Hypothalamus (tissue), 51 donors: ENCODE results near the gene TIMP1.
A peak's percentile ranks its signal among the peaks of the same experiment; 100 is the strongest.

ENCODE experiments used
- DNase-seq, 51 donors: peaks; one replicate each; lab custom pipeline; 2025; lab: John Stamatoyannopoulos, UW

The TIMP1 gene

DNA sequence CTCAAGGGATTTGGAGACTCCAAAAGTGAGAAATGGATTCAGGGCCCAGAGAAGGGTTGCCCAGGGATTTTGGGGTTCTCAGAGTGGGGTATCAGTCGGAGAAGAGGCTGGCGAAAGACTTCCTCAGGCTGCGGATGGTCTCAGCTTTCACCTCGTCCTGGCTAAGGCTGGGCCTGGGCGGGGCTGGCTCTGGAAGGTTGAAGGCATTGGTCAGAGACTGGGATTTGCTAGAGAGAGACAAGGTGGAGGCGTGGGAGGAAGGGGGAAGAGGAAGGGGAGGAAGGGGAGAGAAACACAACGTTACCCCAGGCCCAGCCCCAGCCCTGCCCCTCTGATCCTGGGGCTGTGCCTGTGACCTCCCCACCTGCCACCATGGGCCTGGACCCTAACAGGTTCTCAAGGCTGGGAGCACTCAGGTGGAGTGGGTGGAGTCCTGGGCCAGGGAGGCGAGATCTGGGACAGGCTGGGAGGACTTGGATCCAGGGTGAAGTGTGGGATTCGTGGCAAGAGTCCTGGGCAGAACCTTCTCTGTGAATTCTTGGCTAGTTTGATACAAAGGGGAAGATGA lies 9.4 kb upstream of the TIMP1 start:
- DNase-seq, result no peak

DNA sequence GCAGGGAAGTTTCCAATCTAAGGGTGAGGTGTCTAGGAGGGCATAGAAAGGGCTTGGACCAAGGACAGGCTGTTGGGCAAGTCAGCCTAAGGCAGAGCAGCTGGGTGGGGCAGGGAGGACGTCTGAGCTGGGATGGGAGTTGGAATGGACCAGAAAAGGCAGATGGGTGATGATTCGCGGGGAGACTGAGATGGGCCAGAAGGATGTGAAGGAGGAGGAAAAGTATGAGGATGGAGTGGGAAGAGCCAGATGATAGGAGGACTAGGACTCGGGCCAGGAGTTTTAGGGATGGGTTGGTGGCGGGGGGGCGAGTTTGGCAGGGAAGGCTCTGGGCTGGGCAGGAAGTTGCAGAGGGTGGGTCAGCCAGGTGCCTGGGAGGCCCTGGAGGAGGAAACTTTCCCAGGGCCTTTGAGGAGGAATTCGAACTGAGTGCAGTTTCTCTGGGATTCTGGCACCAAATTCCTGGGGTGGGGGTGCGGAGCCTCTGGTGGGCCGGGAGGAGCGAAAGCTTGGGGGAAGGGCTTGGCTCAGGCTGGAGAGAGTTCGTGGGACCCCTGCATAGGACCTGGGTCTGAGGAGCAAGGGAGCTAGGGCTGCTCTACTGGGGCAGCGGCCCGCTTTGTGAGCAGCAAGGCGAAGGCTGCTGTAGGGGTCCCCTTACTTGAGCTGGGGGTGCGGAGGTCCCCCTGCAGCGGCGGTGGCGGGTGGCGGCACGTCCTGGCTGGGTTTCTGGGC lies 8.7 kb upstream of the TIMP1 start:
- DNase-seq, result no peak

DNA sequence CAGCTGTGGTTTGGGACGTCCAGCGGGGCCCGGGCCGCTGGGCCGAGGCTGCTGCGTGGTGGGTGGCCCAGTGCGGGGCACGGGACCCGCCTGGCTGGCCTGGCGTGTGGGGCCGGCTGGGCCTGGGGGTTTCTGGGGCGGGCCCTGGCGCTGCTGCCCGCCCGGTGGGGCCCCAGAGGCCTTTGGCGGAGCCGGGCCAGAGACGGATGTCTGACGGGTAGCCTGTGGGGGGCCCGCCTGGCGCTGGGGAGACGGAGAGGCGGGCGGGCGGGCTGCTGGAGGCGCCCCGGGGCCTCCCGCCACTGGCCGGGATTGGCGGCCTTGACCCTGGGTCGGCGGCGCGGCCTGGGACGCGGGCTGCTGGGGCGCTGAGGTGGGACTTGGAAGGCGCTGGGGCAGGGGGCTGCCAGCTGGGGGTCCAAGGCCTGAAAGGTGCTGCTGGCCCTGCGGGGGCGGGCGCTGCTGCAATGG lies 8.1 kb upstream of the TIMP1 start:
- DNase-seq, result no peak

DNA sequence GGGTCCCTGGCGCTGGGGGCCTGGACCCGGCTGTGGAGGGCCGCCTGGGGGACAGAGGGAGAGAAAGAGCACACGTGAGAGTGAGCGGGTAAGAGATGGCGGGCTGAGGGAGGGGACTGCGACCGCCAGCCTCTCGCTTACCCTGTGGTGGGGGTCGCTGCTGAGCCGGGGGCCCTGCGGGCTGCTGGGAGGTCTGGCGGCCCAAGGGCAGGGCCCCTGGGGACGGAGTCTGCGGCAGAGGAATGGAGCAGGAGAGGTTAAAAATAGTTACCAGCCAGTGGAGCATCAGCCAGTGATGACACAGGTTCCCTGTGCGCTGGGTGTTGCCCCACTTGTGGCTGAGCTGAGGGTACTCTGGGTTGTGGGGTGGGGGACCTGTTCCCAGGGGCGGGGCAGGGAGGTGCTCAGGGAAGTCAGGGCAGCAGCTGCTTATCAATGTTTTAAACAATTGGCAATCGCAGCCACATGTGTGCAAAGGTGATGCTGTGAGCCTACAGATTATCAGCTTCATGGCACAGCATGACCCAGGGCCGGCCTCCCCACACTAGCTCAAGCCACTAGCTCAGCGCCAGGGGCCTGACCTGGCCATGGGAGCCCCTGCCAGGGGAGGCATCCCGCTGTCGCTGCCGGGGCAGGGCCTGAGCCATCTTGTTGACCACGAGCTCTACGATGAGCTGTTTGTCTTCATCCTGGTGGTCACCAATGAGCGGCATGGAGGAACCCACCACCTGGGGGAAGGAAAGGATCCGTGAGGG lies 7.5 kb upstream of the TIMP1 start:
- DNase-seq, result no peak

DNA sequence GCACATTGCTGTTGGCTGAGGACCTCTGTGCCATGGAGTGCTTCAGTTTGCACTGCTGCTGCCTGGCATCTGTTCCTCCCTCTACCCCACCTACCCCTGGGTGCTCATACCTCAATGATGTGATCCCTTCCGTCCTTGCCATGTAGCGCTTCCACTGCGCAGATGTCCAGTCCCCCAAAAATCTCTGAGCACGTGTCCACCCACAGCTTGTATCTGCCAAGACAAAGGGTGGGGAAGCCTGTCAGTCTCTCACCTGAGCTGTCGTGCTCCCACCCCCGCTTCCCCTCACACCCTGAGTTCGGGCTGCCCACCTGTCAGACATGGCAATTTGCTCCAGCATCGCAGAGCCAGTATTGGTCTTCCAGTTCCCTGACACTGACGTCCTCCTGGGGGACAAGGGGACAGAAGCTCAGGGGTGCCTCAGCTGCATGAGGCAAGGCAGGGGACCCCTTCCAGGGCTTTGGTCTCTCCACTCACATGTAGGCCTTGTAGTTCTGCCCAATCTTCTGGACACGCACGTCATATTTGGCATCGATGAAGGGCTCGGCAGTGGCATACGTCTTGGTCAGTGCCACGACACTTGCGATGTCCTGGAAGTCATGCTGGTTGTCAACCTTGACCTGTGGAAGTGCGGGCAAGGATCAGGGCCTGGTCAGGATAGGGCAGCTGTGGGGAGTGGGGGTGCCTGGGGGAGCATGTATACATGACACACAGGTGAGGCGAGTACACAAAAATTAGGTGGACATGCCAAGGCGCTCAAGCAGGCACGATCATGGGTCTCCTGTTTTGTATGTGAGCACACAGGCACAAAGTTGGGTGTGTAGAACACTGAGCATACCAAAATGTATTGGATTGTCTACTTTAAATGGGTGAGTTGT lies 6.0 kb upstream of the TIMP1 start:
- no peak for DNase-seq

DNA sequence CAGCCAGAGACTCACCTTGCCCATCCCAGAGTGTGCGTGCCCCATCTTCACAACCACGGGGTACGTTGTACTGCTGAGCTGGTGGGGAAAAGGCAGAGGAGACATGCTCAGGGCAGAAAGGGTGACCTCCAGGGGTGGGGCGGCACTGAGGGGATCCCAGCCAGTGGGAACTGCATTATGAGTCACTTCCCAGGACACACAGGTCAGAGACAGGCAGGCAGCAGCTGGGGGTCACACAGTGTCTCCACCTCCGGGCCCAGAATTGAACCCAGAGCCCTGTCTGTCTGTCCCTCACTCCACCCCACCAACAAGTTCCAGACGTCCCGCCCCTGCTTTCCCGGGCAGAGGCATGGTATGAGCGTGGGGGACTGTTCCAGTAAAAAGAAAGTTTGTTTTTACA lies 4.8 kb upstream of the TIMP1 start:
- DNase-seq, result no peak

DNA sequence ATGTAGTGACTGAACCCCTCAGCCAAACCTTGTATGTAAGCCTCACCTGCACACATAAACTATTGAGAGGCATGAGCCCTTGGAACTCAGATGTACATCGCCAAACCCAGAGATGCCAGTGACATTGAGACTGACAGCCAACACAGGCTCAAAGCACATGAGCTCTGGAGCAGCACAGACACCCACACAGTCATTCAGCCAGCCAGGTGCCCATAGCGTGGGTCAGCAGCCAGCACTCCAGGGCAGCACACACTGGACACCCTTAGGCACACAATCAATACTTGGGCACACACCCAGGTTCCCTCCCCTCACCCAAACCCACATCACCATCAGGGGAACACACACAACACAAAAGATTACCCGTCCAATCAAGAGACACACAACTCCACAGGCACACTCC lies 4.3 kb upstream of the TIMP1 start:
- DNase-seq, result no peak

DNA sequence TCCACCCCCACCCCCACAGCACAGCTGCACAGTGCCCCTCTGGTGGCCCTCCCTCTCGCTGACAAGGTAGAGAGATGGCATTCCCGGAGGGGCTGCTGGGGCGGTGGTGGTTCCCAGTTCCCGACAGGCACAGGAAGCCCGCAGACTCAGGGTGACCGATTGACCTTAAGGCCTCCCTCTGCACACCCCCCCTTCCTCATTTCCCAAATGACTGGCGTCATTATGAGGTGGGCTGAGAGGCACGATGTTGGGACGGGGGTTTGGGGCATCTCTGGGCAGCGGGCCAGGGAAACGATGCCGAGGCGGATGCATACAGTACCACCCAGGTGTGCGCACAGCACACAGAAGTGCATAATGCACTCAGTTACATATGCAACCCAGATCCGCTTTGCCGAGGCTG lies 3.5 kb upstream of the TIMP1 start:
- DNase-seq, result no peak

DNA sequence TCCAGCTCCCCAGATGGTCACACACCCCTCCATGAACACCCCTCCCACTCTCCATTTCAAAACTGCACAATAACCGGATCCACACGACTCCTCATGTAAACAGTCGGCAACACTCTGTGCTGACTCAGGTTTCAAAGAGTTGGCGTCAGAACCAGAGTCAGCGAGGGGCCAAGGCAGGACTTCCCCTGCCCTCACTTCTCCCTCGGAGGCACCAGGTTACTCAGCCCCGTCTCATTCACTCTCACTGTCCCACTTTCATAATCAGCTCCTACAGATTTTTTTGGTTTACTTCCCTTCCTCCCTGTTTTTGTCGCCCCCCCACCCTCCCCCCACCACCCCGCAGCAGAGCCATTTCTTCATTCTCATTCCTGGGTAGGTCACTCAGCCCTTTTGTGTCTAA lies 2.7 kb upstream of the TIMP1 start:
- peak in 1 of 51 donors; percentile 35 for DNase-seq

DNA sequence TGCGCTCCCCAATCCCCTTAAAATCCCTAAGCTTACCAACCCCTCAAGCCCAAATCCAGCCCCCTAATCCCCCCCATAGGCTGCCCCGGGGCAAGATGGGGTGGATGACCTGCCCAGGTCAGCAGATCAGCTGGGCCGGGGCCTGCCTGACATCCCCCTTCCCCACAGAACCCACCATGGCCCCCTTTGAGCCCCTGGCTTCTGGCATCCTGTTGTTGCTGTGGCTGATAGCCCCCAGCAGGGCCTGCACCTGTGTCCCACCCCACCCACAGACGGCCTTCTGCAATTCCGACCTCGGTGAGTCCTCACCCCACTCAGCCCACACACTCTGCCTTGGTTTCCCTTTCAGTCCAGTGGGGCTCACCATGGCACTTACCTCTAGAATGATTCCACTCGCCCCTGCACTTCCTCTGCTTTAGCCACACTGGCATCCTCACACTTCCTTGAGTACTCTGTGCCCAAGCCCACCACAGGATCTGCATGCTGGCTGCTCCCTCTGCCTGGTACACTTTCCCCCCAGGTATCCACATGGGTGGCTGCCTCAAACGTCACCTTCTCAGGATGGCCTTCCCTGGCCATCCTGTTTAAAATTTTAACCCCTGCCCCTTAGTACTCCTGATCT lies 1.1 kb downstream of the TIMP1 start:
- no peak for DNase-seq

DNA sequence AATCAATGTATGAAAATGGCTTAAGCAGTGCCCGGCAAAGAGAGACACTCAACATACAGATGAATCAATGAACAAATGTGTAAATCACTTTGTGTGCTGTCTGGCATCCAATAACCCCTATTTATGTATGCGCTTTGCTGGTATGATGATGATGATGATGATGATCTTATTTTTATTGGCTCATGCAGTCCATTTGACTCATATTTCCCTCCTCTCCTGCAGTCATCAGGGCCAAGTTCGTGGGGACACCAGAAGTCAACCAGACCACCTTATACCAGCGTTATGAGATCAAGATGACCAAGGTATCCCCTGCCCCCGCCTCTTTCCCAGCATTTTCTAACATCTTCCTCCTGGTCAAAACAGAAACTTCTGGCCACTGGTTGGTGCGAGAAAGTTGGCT lies 2.5 kb downstream of the TIMP1 start:
- no peak for DNase-seq

DNA sequence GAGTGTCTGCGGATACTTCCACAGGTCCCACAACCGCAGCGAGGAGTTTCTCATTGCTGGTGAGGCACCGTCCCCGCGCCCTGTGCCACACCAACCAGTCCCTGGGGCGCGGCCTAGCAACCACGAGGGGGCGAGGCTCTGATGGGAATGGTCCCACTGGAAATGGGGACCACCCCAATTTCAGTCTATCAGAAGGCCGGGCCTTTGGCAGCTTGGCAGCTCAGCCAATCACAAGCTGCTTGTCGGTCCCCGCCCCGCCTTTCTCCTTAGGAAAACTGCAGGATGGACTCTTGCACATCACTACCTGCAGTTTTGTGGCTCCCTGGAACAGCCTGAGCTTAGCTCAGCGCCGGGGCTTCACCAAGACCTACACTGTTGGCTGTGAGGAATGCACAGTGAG lies 3.0 kb downstream of the TIMP1 start:
- DNase-seq, result no peak

DNA sequence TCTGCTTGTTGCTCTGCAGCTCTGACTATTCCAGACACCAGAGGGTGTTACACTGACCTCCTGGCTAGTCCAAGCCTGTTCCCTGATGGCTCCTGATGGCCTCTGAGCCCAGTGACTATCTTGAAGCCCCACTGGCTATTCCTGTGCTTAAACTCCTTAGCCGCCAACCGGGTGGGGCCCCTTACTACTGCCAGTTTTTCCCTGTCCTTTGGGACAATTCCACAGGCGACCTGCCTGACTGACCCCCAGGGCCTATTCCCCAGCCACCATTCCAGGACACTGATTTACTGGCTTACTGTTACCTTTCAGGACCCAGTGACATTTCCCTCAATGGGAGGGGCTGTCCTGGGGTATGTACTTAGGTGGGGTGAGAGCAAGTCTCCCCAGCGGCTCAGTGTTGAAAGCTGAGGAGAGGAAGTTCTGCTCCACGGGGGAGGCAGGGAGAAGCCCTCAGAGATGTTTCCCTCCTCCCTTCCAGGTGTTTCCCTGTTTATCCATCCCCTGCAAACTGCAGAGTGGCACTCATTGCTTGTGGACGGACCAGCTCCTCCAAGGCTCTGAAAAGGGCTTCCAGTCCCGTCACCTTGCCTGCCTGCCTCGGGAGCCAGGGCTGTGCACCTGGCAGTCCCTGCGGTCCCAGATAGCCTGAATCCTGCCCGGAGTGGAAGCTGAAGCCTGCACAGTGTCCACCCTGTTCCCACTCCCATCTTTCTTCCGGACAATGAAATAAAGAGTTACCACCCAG lies 4.0 kb downstream of the TIMP1 start:
- DNase-seq, result no peak

DNA sequence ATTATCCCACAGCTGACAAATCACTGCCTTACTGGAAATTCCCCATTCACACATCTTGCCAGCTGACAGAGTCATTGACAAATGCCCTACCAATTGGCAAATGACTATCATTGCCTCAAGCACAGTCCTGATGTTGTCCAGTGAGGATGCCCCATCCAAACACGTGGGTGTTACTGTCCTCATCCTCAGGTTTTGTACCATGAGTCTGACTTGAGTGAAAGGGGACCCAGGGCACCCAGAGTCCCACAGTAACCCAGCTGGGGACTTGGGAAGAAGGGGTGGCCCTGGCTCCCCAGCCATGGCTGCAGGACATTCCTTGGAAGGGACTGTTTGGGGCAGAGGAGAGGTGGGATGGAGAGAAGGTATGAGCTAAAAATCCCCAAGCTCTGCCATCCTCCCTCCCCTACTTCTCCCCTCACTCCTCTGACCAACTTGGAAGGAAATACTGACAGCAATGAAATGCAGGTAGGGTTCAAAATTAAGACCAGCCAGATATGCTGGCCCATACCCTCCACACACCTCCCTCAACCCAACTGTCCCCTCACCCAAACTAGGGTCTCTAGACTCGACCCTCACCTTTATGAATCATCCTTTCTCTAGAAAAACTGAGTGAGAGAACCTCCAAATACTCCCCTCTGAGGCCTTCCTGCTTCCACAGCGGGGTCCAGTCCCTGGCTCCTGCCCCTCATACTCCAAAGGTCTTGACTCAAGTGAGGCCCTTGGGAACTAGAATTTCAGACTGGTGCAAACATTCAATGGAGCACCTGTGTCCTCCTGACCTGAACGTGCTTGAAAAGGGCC lies 5.1 kb downstream of the TIMP1 start:
- no peak for DNase-seq

DNA sequence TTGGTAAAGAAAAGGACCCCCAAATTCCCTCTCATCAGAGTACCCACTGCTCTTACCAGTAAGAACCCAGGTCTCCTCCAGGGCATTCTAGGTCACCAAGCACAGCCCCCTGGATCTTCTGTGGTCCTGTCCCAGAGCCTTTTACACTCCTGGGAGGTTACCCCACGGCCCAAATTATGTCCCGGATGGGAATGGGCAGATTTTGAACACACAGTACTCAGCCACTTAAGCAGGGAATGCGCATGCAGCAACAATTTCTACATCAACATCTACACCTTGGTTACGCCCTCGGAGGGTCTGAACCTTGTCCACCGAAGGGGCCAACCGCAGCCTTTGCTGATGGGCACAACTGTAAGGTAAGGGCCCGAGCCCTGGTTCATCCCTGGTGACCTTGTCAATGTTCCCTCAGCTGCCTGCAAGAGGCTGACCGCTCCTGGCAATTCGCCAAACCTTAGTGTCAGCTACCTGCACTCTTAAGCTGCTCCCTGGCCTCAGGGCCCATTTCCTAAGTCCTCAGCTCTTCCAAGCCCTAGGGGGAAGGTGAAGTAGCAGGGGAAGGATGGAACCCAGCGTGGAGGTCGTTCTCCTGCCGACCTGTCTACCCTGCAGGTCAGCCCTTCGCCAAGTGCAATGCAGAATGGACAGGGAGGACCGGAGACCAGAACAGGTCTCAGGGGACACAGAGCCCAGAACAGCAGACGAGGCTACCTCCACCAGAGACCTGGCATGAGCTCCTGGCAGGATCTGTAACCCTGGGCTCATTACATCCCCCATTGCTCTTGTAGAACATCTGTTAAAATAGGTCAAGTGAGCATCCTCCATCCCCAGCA lies 5.9 kb downstream of the TIMP1 start:
- DNase-seq, result no peak

DNA sequence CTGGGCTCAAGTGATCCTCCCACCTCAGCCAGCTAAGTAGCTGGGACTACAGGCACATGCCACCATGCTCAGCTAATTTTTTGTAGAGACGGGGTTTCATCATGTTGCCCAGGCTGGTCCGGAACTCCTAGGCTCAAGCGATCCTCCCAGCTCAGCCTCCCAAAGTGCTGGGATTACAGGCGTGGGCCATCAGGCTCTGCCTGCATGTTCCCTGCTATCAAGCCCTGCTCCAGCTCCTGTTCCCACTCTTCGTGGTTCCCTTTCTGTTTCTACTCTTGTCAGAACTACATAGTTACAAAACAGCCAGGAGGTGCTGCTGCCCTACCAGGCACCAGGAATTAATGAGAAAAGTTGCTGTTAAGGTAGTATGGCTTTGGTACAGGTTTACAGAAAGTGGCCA lies 8.7 kb downstream of the TIMP1 start:
- no peak for DNase-seq

DNA sequence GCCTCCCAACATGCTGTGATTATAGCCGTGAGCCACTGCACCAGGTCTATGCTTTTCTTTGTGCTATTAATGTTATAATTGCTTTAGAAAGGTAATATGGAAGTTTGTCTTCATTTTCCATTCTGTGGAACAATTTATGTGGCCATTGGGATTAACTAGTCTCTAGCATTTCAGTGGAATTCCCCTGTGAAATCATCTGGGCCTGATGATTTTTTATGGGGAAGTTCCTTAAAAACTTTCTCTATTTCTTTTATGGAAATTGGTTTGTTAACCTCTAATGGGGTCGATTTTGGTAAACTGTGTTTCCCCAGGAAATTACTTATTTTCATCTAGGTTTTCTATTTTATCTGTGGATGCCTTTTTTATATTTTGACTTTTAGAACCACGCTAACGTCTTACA lies 11.3 kb downstream of the TIMP1 start:
- DNase-seq, result no peak

DNA sequence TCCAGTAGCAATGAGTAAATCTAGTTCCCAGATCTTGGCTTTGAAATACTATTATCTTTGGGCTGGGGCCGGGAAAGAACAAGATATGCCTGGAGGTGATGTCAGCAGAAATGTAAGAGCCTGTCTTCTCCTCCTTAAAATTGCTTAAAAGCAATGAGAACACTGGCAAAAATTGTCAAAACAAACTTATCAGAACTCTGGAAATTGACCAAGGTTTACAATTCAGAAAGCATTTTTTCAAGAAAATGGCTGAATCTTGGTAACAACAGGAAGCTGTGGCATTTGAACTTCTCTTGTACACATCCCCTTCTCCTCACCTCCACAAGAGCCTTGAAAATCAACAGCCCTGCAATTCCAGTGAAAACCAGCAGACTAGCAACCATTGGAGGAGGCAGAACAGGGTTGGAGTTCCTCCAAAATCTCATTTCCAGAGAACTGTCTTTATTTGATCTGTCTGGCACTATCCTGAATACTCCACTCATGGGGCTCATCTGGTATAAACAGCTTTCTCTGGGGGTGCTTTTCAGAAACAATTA lies 13.5 kb downstream of the TIMP1 start:
- no peak for DNase-seq
